Measurements from ENCODE around the gene SMG6. TPM values are rescaled to one million over a fixed set of nuclear protein-coding genes. Genes with fewer than 3 reads are reported as not detected.

The SMG6 gene
- total RNA-seq, 2 experiments from 2014 or later = 37.8 to 38.7 TPM

DNA sequence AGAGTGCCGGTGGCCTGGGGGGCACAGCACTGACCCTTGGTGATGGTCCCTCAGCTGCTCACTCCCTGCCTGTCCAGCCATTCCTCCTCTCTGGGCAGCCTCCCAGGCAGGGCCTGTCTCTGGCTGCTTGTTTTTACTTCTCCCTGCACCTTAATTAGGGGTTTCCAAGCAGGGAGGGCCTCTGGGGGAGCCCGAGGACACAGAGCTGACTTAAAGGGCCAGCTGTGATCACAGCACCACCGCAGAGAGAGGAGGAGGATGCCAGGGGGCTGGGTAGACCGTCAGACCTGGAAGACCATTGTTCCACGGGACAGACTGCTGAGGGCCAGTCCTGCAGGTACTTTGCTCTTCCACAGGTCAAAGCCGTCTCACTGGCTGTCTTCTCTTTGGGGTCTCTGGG is 274.8 kb downstream of the SMG6 start:
- Mint-ChIP-seq H3K36me3 (ENCODE audit: low read depth) (no peaks in the 10 kb centered on the region), H3K27ac (no peak overlapping the region), H3K27me3 (peaks cover 34% of the 10 kb centered on the region), H3K9me3 (no peaks in the 10 kb centered on the region), H3K4me3 (no peak overlapping the region), H3K4me1 (peaks cover 27% of the 10 kb centered on the region)
- DNase-seq = no peak
- ChIA-PET POLR2A (interaction anchor here (1.5 kb wide), 1 partner anchor 345 kb away, joined by 3 read pairs; no protein-coding TSS in a partner anchor), CTCF (interaction anchor here (1.3 to 2.4 kb wide), 2 partner anchors 10 to 216 kb away, joined by 6 to 7 read pairs; no protein-coding TSS in a partner anchor)

DNA sequence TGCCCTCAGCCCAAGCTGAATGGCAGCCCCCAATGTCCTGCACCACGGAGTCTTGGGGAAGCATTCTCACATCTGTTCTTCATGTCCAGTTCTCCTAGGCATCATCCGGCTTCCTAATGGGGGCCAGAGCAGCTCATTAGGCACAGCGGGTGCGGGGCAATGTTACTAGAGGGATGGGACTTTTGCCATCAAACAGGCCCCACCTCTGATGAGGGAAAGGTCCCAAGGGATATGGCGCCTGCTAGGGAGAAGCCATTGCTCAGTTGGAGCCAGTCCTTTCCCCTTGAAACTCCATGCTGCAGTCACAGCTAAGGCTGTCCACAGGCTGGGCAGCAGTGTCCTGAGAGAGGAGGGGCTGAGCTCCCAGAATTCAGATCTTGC is 275.4 kb downstream of the SMG6 start:
- POLR2A ChIA-PET = interaction anchor here (1.5 kb wide), 1 partner anchor 344 kb away, joined by 3 read pairs; no protein-coding TSS in a partner anchor
- CTCF ChIA-PET = interaction anchor here (2.4 kb wide), 1 partner anchor 217 kb away, joined by 7 read pairs; no protein-coding TSS in a partner anchor
- no peak for DNase-seq
- H3K27ac Mint-ChIP-seq = no peak overlapping the region
- H3K27me3 Mint-ChIP-seq = peaks cover 36% of the 10 kb centered on the region
- H3K36me3 Mint-ChIP-seq (ENCODE audit: low read depth) = no peaks in the 10 kb centered on the region
- peaks cover 29% of the 10 kb centered on the region for H3K4me1 Mint-ChIP-seq
- no peaks in the 10 kb centered on the region for H3K9me3 Mint-ChIP-seq
- H3K4me3 Mint-ChIP-seq = no peak overlapping the region

DNA sequence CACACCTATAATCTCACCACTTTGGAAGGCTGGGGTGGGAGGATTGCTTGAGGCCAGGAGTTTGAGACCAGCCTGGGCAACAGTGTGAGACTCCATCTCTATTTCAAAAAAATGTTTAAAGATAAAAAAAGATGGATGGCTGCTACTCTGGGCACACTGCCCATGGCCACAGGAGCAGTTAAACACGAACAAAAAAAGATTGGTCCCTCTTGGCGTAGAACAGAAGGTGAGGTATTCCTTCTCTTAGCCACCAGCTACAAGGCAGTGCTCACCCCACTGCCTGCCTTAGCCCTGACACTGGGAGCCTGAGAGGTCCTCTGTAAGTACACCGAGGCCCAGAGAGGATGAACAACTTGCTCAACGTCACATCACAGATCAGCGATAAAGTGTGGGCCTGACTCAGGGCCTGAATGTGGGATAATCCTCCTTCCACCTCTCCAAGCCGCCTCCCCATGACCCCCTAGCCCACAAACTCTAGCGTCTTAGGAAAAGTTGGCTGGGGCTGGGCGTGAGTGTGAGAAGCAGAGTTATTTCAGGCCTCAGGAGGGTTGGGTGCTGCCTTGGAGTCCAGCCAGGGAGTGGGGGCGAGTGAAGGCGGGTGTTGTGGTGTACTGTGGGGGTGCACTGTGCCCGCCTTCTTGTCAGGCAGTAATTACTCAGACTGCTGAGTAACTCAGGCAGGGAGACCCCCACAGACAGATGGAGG is 275.9 kb downstream of the SMG6 start:
- peaks cover 29% of the 10 kb centered on the region for H3K4me1 Mint-ChIP-seq
- H3K4me3 Mint-ChIP-seq = no peak overlapping the region
- CTCF ChIA-PET = interaction anchor here (2.4 kb wide), 1 partner anchor 217 kb away, joined by 7 read pairs; no protein-coding TSS in a partner anchor
- no peak overlapping the region for H3K27ac Mint-ChIP-seq
- H3K27me3 Mint-ChIP-seq = peaks cover 42% of the 10 kb centered on the region
- no peak for DNase-seq
- H3K36me3 Mint-ChIP-seq (ENCODE audit: low read depth) = no peaks in the 10 kb centered on the region
- H3K9me3 Mint-ChIP-seq = no peaks in the 10 kb centered on the region
- POLR2A ChIA-PET = no interaction called here

DNA sequence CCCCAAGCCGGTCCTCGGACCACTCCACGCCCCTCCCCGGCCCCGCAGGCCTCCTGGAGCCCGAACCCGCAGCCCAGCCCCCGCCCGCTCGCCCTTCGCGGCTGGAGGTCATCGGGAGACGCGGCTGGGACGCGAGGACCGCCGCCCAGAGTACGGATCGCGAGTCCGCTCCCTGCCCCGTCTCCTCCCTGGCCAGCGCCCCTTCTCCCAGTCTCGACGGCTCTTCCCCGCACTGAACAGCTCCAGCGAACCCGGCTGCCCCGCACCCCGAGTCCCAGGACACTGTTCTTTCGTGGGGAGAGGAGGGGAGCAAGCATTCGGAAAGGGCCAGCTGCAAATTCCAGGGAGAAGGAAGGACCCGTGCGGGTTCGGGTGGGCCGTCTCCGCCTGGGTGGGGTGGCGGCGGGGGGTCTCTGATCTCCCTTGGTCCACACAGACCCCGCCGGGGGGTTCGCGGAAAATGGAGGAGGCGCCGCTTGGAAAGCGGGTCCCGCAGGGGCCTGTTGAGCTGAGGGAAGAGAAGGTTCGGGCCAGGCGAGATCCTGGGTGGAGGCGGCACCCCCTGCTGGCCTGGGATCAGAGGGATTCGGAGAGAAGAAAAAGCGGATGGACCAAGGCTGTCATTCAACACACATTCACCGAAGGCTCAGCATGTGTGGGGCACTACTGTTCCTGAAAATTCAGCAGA is 277.8 kb downstream of the SMG6 start:
- Mint-ChIP-seq H3K4me1 (peaks cover 23% of the 10 kb centered on the region), H3K27me3 (peaks cover 52% of the 10 kb centered on the region), H3K4me3 (peak overlapping the region; percentile 61), H3K9me3 (no peaks in the 10 kb centered on the region), H3K27ac (no peak overlapping the region), H3K36me3 (ENCODE audit: low read depth) (no peaks in the 10 kb centered on the region)
- ChIA-PET POLR2A (interaction anchor here (0.8 to 1.5 kb wide), 6 partner anchors 15 to 376 kb away, joined by 3 to 4 read pairs (median 4); partner anchors contain the start of gene RILP), CTCF (interaction anchor here (0.6 to 2.5 kb wide), 7 partner anchors 30 to 376 kb away, joined by 3 to 19 read pairs (median 4); partner anchors contain the start of genes HIC1 and RILP)
- DNase-seq = peak; percentile 32

DNA sequence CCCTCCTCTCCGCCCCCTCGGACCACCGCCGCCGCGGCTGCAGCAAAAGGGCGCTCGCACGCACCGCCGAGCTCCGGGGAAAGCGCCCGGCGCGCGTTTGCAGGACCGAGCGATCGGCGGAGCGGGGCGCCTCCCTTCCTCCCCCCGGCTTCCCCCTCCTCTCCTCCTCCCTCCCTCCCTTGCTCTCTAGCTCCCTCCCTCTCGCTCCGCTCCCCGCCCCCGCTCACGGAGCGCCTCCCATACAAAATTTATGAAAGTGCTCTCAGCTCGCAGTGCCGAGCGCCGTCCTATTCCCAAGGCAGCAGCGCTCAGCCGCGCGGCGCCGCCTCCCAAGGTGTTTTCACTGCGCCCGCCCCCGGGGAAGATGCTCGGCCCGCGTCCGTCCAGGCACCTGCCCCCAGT is 278.4 kb downstream of the SMG6 start, which contains the start of gene RTN4RL1:
Gene RTN4RL1 (minus strand): TSS at position 115 of the 402 bp plus-strand sequence. CDS start 469 bp downstream, outside the sequence.
- Mint-ChIP-seq H3K27me3 (peaks cover 55% of the 10 kb centered on the region), H3K27ac (no peak within 1 kb of the TSS), H3K36me3 (ENCODE audit: low read depth) (no peaks in the 10 kb centered on the region), H3K4me1 (peaks cover 18% of the 10 kb centered on the region), H3K4me3 (peak within 1 kb of the TSS; percentile 61), H3K9me3 (no peaks in the 10 kb centered on the region)
- ChIA-PET CTCF (interaction anchor here (0.6 to 2.5 kb wide), 7 partner anchors 25 to 356 kb away, joined by 3 to 19 read pairs (median 3); partner anchors contain the start of gene HIC1), POLR2A (interaction anchor here (0.8 to 1.5 kb wide), 8 partner anchors 13 to 376 kb away, joined by 3 to 4 read pairs (median 4); partner anchors contain the start of gene RILP)
- DNase-seq = peak; percentile 80

DNA sequence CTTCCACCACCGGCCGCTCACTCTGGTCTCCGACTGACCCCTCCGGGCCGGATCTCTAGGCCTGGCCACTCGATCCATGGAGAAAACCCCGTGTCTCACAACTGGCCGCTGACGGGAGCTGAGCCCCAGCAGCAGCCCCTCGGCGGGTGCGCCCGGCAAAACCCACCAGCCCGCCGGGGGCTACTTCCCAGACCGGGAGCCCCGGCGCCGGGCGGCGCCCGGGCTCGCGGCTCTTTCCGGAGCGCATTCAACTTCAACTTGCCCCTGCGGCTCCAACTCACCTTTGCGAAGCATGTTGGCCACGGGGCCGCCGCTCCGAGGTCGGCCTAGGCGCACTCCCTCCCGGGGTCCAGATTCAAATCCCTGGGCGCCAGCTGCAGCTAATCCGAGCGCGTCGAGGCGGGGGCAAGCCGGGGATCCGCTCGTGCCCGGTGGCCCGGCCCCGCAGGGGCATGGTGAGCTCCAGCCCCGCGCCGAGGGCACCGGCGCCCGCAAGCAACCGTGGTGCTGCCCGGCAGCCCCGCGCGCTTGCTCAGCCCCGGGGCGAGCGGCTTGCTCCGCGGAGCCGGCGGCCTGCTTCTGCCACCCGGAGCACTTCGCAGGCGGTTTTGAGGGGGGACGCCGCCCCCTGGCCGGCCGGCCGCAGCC is 278.9 kb downstream of the SMG6 start:
- Mint-ChIP-seq H3K27me3 (peaks cover 60% of the 10 kb centered on the region), H3K4me3 (no peak overlapping the region), H3K36me3 (ENCODE audit: low read depth) (no peaks in the 10 kb centered on the region), H3K9me3 (no peaks in the 10 kb centered on the region), H3K27ac (no peak overlapping the region), H3K4me1 (peaks cover 17% of the 10 kb centered on the region)
- CTCF ChIA-PET = interaction anchor here (0.6 to 2.5 kb wide), 8 partner anchors 26 to 355 kb away, joined by 3 to 19 read pairs (median 3); partner anchors contain the start of gene HIC1
- DNase-seq = no peak
- POLR2A ChIA-PET = interaction anchor here (0.8 to 1.5 kb wide), 8 partner anchors 14 to 375 kb away, joined by 3 to 4 read pairs (median 4); partner anchors contain the start of gene RILP

DNA sequence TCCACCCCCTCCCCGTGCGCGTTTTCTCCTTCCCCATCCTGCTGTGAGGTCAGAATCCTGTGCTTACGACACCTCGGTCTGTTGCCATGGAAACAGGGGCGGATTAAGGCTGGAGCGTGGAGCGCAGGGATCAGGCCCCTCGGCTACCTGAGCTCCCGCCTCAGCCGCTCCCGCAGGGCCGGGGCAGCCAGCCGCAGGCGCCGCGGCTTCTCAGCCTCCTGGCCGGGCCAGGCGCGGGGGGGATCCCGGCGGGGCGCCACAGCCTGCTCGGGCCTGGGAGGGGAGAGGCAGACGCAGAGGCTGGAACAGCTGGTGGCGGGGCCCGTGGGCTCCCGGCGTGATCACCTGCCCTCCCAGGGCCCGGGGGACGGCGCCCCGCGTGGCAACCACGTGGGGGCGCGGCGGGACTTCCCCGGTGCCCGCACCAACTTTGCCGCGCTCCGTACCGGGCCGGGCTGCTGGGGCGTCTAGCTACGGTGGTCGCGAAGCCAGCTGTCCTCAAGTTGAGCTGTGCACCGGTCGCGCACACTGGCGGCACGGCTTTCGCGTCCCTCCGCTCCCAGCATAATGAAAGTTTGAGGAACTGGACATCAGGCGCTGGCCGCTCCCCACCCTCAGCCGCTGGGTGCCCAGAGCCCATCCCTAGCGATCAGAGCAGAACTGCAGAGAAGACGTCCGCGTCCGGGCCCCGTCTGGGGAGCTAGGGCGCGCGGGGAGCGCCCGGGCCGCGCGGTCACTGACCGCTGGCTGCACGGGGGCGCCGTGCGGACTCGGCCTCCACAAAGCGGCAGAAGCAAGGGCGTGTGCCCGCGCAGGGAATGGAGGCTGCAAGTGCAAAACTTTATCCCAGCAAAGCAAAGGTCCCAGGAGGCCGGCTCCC is 279.7 kb downstream of the SMG6 start:
- peak; percentile 29 for DNase-seq
- no peaks in the 10 kb centered on the region for H3K36me3 Mint-ChIP-seq (ENCODE audit: low read depth)
- peaks cover 17% of the 10 kb centered on the region for H3K4me1 Mint-ChIP-seq
- peak overlapping the region; percentile 41 for H3K4me3 Mint-ChIP-seq
- no peak overlapping the region for H3K27ac Mint-ChIP-seq
- CTCF ChIA-PET = interaction anchor here (1.2 to 1.9 kb wide), 2 partner anchors 31 to 307 kb away, joined by 3 to 7 read pairs; partner anchors contain the start of gene HIC1
- H3K9me3 Mint-ChIP-seq = no peaks in the 10 kb centered on the region
- POLR2A ChIA-PET = interaction anchor here (1.2 to 1.5 kb wide), 4 partner anchors 13 to 307 kb away, joined by 3 to 4 read pairs (median 4); no protein-coding TSS in a partner anchor
- peaks cover 65% of the 10 kb centered on the region for H3K27me3 Mint-ChIP-seq

DNA sequence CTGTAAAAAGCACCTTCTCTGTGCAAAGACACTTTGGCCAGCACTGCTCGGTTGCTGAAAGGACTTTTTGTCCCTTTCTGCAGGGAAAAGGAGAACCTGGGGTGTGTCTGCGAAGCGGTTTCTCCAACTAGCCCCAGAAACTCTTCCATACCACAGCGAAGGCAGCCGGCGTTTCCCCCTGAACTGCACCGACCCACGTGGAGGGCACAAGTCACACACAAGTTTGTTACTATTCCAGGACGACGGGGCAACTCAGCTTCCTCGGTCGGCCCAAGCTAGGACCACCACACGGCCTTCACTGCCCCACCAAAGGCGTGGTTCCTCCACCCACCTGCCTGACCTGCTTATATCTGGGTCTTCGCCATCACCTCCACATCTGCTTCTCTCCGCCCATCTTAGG is 280.3 kb downstream of the SMG6 start:
- peaks cover 17% of the 10 kb centered on the region for H3K4me1 Mint-ChIP-seq
- POLR2A ChIA-PET = no interaction called here
- no peak for DNase-seq
- H3K27ac Mint-ChIP-seq = no peak overlapping the region
- H3K4me3 Mint-ChIP-seq = no peak overlapping the region
- CTCF ChIA-PET = interaction anchor here (1.2 kb wide), 1 partner anchor 307 kb away, joined by 3 read pairs; no protein-coding TSS in a partner anchor
- no peaks in the 10 kb centered on the region for H3K36me3 Mint-ChIP-seq (ENCODE audit: low read depth)
- H3K9me3 Mint-ChIP-seq = no peaks in the 10 kb centered on the region
- peaks cover 60% of the 10 kb centered on the region for H3K27me3 Mint-ChIP-seq

DNA sequence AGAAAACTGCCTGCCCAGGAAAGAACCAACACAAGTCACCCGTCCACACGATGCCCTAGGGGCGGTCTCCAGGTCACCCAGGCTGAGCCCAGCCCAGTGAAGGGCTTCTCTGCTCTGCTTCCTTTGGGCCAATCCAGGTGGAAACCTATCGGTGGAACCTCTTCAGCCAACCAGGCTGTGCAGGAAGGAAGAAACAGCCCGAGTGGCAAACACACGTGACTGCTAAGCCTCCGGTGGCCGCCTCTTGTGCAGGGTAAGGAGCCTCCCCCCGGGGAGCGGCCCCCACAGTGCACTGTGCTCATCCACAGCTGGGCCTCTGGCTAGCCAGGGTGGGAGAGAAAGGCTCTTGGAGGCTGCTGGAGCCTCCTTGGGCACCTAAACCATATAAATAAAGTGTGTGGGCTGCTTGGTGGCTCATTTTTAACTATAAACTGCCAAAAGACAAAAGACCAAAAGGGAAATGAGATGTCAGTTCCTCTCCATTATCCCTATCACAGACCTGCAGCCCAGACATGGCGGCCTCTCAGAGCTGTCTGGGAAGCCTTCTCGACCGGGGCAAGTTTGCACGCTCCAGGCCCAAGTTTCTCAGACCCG is 280.8 kb downstream of the SMG6 start:
- POLR2A ChIA-PET = no interaction called here
- no peaks in the 10 kb centered on the region for H3K9me3 Mint-ChIP-seq
- peaks cover 17% of the 10 kb centered on the region for H3K4me1 Mint-ChIP-seq
- no peak overlapping the region for H3K4me3 Mint-ChIP-seq
- H3K36me3 Mint-ChIP-seq (ENCODE audit: low read depth) = no peaks in the 10 kb centered on the region
- CTCF ChIA-PET = no interaction called here
- H3K27me3 Mint-ChIP-seq = peaks cover 56% of the 10 kb centered on the region
- no peak for DNase-seq
- H3K27ac Mint-ChIP-seq = no peak overlapping the region

DNA sequence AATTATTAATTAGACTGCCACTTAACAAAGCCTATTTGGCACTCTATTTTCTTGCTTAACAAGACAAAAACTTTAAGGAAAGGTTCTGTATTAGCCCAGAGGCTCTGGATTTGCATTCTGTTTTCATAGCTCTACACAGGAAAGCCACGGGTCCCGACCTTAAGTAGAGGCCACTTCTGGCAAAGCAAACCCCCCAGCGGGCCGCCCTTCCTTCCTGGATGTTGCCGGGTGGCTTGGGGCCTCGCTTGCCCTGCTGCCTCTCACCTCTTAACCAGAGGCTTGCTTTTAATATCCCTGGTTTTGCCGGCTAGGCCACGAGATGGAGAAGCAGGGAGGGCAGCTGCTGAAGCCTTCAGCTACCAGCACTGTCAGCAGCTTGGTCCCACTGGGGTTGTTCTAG is 282.9 kb downstream of the SMG6 start:
- Mint-ChIP-seq H3K36me3 (ENCODE audit: low read depth) (no peaks in the 10 kb centered on the region), H3K9me3 (no peaks in the 10 kb centered on the region), H3K27ac (no peak overlapping the region), H3K4me1 (peaks cover 11% of the 10 kb centered on the region), H3K4me3 (no peak overlapping the region), H3K27me3 (peaks cover 39% of the 10 kb centered on the region)
- CTCF ChIA-PET = no interaction called here
- POLR2A ChIA-PET = no interaction called here
- DNase-seq = no peak

DNA sequence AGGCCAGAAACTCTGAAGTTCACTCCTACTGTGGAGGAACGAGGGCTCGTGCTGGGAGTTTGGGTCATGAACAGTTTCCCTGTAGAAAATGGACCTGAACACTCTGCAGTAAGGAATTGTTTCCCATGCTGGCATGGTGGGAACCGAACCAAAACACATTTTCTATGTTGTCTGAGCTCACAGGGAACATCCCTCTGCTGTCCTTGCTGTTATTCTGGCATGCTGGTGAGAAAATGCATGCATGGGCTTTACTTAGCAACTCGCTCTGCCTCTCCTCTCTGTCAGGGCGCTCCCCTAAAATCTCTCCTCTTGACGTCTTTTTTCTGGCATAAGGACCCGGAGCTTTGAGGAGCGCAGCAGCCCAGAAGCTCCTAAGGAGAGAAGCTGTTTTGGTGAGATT is 283.9 kb downstream of the SMG6 start:
- no peak overlapping the region for H3K4me3 Mint-ChIP-seq
- H3K4me1 Mint-ChIP-seq = peaks cover 8% of the 10 kb centered on the region
- ChIA-PET CTCF (no interaction called here), POLR2A (no interaction called here)
- no peaks in the 10 kb centered on the region for H3K36me3 Mint-ChIP-seq (ENCODE audit: low read depth)
- H3K9me3 Mint-ChIP-seq = no peaks in the 10 kb centered on the region
- DNase-seq = no peak
- H3K27me3 Mint-ChIP-seq = peaks cover 38% of the 10 kb centered on the region
- H3K27ac Mint-ChIP-seq = no peak overlapping the region

Data from activated CD4-positive, alpha-beta memory T cell treated with anti-CD3 and anti-CD28 coated beads, Interleukin-2, amount 10 ng/mL, durations not matched to agents 7 days and 5 days (primary cell).